ENCODE measurements around the gene NPS. TPM values are rescaled to one million over a fixed set of nuclear protein-coding genes. Genes with fewer than 3 reads are reported as not detected.

The NPS gene
- total RNA-seq, 1 donor: not detected

DNA sequence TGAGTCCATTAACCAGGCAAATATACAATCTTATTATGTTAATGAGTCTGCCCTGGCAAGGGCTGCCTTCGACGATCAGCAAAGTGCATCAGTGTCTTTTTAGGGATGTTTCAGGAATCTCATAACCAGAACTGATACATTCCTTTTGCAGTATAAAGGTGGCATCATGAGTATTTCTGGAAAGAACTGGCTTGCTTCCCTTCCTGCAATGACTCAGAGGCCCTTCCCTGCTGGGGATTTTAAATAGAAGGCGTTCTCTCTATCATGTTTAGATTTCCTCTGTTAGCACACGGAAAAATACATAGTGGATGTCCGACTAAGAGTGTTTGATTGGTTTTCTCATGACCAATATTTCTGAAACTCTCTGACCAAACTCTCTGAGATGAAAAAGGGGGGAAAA lies 1.8 kb downstream of the NPS start:
- H3K4me3 ChIP-seq (ENCODE audit: low read depth, low read length): no peak overlapping the region
- no peak for TF ChIP-seq CTCF (IDR thresholded peaks at IDR 0.05; ENCODE audit: insufficient read depth, low read length)
- no peak for DNase-seq (ENCODE audit: low read depth)

DNA sequence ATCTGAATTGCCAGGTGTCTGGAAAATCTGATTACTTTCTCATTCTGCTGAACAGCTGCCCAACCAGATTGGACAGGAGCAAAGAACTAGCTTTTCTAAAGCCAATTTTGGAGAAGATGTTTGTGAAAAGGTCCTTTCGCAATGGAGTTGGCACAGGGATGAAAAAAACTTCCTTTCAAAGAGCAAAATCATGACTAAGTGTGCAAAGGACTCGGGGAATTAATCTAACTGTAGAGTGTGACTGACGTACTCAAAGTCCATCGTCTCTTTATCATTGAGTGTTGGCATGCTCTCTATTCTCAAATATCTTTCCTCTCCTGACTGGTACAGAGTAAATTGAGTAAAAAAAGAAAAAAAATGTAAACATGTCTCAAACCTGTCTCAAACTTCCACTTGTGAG lies 3.3 kb downstream of the NPS start:
- DNase-seq (ENCODE audit: low read depth): no peak
- no peak for TF ChIP-seq CTCF (IDR thresholded peaks at IDR 0.05; ENCODE audit: insufficient read depth, low read length)
- H3K4me3 ChIP-seq (ENCODE audit: low read depth, low read length): no peak overlapping the region

- no peak overlapping the region for H3K4me3 ChIP-seq (ENCODE audit: low read depth, low read length)
- DNase-seq (ENCODE audit: low read depth): no peak
- TF ChIP-seq CTCF (IDR thresholded peaks at IDR 0.05; ENCODE audit: insufficient read depth, low read length): no peak
Measured at GRCh38 chr10:127553417-127553816, 4.3 kb downstream of the NPS start.

GRCh38 chr10:127556916-127557315 lies 7.8 kb downstream of the NPS start:
- TF ChIP-seq CTCF (IDR thresholded peaks at IDR 0.05; ENCODE audit: insufficient read depth, low read length): no peak
- DNase-seq (ENCODE audit: low read depth): no peak
- H3K4me3 ChIP-seq (ENCODE audit: low read depth, low read length): no peak overlapping the region

DNA sequence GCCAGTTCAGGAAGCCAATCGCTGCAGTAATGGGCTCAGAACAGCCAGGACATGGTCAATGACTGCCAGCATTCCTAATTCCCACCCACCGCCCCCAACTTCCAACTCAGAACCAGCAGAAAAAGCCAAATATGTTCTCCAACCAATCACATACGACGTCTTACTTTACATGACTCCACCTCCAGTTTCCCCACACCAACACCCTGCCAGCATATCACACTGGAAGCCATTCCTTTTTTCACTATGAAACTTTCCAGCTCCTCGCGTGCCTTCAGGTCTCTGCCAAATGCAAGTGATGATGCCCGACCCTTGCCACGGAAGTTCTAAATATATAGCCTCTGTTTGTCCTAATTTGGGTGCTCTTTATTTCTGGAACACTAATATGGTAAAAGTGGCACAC lies 12.5 kb downstream of the NPS start:
- no peak overlapping the region for H3K4me3 ChIP-seq (ENCODE audit: low read depth, low read length)
- no peak for TF ChIP-seq CTCF (IDR thresholded peaks at IDR 0.05; ENCODE audit: insufficient read depth, low read length)
- DNase-seq (ENCODE audit: low read depth): no peak

GRCh38 chr10:127563718-127564553 lies 14.8 kb downstream of the NPS start:
- H3K4me3 ChIP-seq (ENCODE audit: low read depth, low read length): no peak overlapping the region
- no peak for DNase-seq (ENCODE audit: low read depth)
- peak; percentile 11 for TF ChIP-seq CTCF (IDR thresholded peaks at IDR 0.05; ENCODE audit: insufficient read depth, low read length)

DNA sequence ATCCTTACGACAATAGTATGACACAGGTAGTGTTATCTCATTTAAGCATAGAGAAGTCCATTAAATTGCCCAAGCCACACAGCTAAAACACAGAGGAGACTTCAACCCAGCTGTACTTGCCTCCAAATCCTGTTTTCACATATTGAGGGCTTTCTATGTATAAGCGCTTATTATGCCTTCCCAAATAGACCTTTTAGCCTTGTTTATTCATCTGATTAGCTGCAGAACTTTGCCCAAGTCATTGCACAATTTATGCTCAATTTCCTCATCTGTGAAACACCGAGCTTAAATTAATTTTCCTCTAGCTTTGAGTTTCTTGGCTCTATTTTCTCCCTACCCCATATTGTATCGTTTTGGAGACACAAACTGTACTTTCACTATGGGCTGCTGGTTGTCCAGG lies 15.5 kb downstream of the NPS start:
- DNase-seq (ENCODE audit: low read depth): no peak
- H3K4me3 ChIP-seq (ENCODE audit: low read depth, low read length): no peak overlapping the region
- TF ChIP-seq CTCF (IDR thresholded peaks at IDR 0.05; ENCODE audit: insufficient read depth, low read length): no peak

Data from fibroblast of the aortic adventitia (primary cell).